OCI-LY3 (cell line): Measurements from ENCODE around the gene LSS.
"Not testable (repeated sequence)": the region's sequence is repeated elsewhere in the genome, so short reads cannot be mapped to it uniquely, and the experiment has no call there.

Experiments used
- H2AFZ ChIP-seq: fragments of 200-600, 300-600 bp; shearing (Covaris generic); 2 replicates; pipeline ENCODE4 v1.6.0; 2014; ENCODE audit warnings: antibody characterized with exemption, low read depth, low read length
- H3K27ac ChIP-seq: fragments of 200-600, 300-600 bp; sonication (generic); 2 replicates; pipeline ENCODE4 v1.5.1; 2014; ENCODE audit warnings: mild to moderate bottlenecking, low read length, moderate library complexity, mixed read lengths
- H3K27me3 ChIP-seq: fragments of 200-600, 300-600 bp; sonication (generic); 2 replicates; pipeline ENCODE4 v1.6.1; 2014; ENCODE audit warnings: low read depth, low read length, mixed read lengths
- H3K36me3 ChIP-seq: fragments of 200-600, 300-600 bp; sonication (generic); replicated peaks from 2 replicates; pipeline ENCODE3; 2014; ENCODE audit warnings: low read depth, low read length, mixed read lengths
- H3K4me1 ChIP-seq: fragments of 300-600, 200-600 bp; sonication (generic); 2 replicates; pipeline ENCODE4 v1.6.1; 2014; ENCODE audit warnings: low read length, mixed read lengths
- H3K4me2 ChIP-seq: fragments of 200-600, 300-600 bp; sonication (generic); 2 replicates; pipeline ENCODE4 v1.6.1; 2014; ENCODE audit warnings: low read length, mixed read lengths
- H3K4me3 ChIP-seq: fragments of 300-600, 200-600 bp; sonication (generic); 2 replicates; pipeline ENCODE4 v1.5.1; 2014; ENCODE audit warnings: antibody characterized with exemption, mild to moderate bottlenecking, low read length, moderate library complexity
- H3K79me2 ChIP-seq: fragments of 300-600, 200-600 bp; shearing (Covaris generic); 2 replicates; pipeline ENCODE4 v1.6.1; 2014; ENCODE audit warnings: mild to moderate bottlenecking, low read length, mixed read lengths
- H3K9ac ChIP-seq: fragments of 300-600, 200-600 bp; shearing (Covaris generic); 2 replicates; pipeline ENCODE4 v1.6.0; 2014; ENCODE audit warnings: mild to moderate bottlenecking, low read length, moderate library complexity
- H3K9me3 ChIP-seq: fragments of 200-600, 300-600 bp; shearing (Covaris generic); 2 replicates; pipeline ENCODE4 v1.6.1; 2014; ENCODE audit warnings: low read length, mixed read lengths; ENCODE audit not compliant: insufficient read depth
- H4K20me1 ChIP-seq: fragments of 200-600, 300-600 bp; sonication (generic); 2 replicates; pipeline ENCODE4 v1.6.1; 2016; ENCODE audit warnings: low read length, mixed read lengths; ENCODE audit not compliant: insufficient read depth
- EZH2phosphoT487 ChIP-seq: fragments of 200-600 bp; shearing (Covaris generic); IDR thresholded peaks from 2 replicates; pipeline ENCODE4 v1.6.1; 2018; ENCODE audit warnings: antibody characterized with exemption, mixed run types, low read depth
- TF ChIP-seq, protein P1 (sequence below): fragments of 200-600, 300-600 bp; sonication (generic); IDR thresholded peaks from 2 replicates; pipeline ENCODE4 v1.5.1; 2014; ENCODE audit warnings: antibody characterized with exemption, low read length, low read depth

The LSS gene

DNA sequence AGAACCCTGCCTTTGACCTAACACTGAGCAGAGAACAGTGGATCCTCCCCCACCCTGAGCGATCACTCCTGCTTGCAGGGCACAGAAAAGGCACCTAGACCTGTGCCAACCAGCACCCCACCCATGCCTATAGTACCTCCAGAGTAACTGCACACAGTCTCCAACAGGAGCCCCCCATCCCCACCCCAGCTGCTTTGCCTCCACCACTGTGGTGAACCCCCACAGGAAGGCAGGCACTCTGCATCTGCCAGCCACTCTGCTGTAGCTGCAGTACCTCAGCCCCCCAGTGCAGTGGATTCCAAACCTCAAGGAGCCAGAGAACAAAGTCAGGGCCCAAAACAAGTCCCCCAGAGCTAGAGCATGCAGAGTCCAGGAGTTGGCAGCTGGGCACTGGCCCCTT lies 55.0 kb downstream of the LSS start:
- no peaks in the 10 kb centered on the region for H3K4me1 ChIP-seq
- H4K20me1 ChIP-seq, result no peaks in the 10 kb centered on the region
- H3K4me2 ChIP-seq, result no peak overlapping the region
- H3K9me3 ChIP-seq, result no peaks in the 10 kb centered on the region
- no peak overlapping the region for H3K27ac ChIP-seq
- no peaks in the 10 kb centered on the region for H3K36me3 ChIP-seq
- no peak for TF ChIP-seq EZH2phosphoT487
- TF ChIP-seq, protein P1, sequence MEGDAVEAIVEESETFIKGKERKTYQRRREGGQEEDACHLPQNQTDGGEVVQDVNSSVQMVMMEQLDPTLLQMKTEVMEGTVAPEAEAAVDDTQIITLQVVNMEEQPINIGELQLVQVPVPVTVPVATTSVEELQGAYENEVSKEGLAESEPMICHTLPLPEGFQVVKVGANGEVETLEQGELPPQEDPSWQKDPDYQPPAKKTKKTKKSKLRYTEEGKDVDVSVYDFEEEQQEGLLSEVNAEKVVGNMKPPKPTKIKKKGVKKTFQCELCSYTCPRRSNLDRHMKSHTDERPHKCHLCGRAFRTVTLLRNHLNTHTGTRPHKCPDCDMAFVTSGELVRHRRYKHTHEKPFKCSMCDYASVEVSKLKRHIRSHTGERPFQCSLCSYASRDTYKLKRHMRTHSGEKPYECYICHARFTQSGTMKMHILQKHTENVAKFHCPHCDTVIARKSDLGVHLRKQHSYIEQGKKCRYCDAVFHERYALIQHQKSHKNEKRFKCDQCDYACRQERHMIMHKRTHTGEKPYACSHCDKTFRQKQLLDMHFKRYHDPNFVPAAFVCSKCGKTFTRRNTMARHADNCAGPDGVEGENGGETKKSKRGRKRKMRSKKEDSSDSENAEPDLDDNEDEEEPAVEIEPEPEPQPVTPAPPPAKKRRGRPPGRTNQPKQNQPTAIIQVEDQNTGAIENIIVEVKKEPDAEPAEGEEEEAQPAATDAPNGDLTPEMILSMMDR, result no peak
- H3K27me3 ChIP-seq, result no peaks in the 10 kb centered on the region
- no peak overlapping the region for H2AFZ ChIP-seq
- H3K79me2 ChIP-seq, result no peaks in the 10 kb centered on the region
- no peak overlapping the region for H3K4me3 ChIP-seq
- no peak overlapping the region for H3K9ac ChIP-seq

DNA sequence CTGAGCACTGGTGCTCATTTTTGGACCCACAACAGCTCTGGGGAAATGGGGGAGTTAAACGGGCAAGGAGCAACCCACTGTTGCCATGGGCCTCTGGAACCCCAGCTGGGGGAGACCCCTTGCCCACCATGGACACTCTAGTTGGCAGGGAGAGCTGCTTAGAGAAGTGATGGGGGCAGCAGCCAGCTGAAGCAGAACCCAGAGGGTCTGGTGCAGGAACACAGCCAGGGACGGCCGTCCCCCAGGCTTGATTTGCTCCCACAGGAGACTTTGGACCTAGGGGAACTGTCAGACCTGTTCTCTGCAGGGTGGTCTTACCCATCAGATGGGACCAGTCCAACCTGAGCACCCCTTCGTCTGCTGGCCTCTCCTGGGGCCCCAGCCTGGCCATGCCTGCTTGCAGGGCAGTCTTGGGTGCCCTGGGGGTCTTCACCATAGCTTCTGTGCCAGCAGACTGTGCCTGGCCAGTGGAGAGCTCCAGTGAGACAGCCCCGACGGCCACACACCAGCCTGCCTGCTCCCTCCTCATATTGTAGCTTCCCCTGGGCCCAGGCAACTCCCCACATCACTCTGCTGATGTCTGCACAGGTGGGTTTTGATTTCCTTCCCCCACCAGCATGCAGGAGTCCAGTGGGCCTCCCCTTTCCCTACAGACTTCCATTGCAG lies 55.6 kb downstream of the LSS start:
- no peaks in the 10 kb centered on the region for H3K79me2 ChIP-seq
- no peaks in the 10 kb centered on the region for H3K9me3 ChIP-seq
- H3K27ac ChIP-seq, result no peak overlapping the region
- no peaks in the 10 kb centered on the region for H3K4me1 ChIP-seq
- no peak overlapping the region for H3K4me2 ChIP-seq
- H4K20me1 ChIP-seq, result no peaks in the 10 kb centered on the region
- no peaks in the 10 kb centered on the region for H3K27me3 ChIP-seq
- no peaks in the 10 kb centered on the region for H3K36me3 ChIP-seq
- TF ChIP-seq EZH2phosphoT487, result no peak
- TF ChIP-seq, protein P1, result no peak
- H3K9ac ChIP-seq, result no peak overlapping the region
- no peak overlapping the region for H3K4me3 ChIP-seq
- H2AFZ ChIP-seq, result no peak overlapping the region

DNA sequence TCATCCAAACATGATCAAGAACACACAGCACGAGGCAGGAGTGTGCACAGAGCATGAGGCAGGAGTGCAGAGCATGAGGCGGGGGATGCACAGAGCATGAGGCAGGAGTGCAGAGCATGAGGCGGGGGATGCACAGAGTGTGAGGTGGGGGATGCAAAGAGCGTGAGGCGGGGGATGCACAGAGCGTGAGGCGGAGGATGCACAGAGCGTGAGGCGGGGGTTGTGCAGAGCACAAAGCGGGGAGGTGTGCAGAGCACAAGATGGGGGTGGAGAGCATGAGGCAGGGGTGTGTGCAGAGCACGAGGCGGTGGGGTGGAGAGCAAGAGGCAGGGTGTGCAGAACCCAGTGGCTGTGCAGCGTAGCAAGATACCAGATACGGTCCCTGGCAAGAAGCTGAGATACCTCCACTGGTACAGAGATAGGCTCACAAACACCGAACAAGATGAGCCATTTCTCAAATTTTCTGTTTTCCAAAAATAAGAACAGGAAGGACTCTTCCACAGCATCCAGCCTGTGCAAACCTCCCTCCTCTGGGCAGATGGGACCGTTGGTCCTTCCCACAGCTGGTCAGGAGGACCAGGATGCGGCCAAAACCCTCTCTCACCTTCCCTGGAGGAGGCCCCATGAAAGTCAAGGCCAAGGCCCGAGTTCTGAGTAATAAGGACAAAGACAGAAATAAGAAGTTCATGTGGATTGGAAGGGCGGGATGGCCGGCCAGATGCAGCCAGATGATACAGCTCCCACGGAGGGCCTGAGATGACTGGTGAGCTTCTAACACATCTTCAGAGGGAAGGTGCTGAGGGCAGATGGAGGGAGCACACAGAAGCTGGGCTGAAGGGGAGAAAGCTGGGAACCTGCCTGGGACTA lies 56.3 kb downstream of the LSS start:
- Histone ChIP-seq H3K4me1 (no peaks in the 10 kb centered on the region), H3K9me3 (no peaks in the 10 kb centered on the region), H3K9ac (no peak overlapping the region), H4K20me1 (no peaks in the 10 kb centered on the region), H3K4me3 (no peak overlapping the region), H3K27me3 (no peaks in the 10 kb centered on the region), H3K4me2 (no peak overlapping the region), H3K79me2 (no peaks in the 10 kb centered on the region), H3K27ac (no peak overlapping the region), H3K36me3 (no peaks in the 10 kb centered on the region), H2AFZ (no peak overlapping the region)
- TF ChIP-seq, protein P1, result no peak
- TF ChIP-seq EZH2phosphoT487, result no peak

DNA sequence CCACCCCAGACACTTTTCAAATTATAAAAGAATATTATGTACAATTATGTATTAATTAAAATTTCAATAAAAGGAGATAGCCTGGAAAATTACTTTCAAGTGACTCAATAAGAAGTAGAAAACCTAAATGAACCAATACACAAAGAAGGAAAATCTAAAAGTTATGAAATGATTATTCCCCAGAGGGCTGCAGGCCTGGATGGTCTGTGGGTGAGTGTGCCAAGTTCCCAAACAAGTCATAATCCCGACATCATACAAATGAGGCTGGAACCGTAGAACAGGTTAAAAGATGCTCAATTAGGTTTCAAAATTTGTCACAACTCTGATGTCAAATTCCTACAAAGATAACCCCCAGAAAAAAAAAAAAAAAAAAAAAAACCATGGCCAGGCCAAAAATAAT lies 57.0 kb downstream of the LSS start:
- Histone ChIP-seq H3K36me3 (no peaks in the 10 kb centered on the region), H3K9me3 (no peaks in the 10 kb centered on the region), H3K4me3 (no peak overlapping the region), H3K79me2 (no peaks in the 10 kb centered on the region), H3K9ac (no peak overlapping the region), H3K4me2 (no peak overlapping the region), H4K20me1 (no peaks in the 10 kb centered on the region), H3K4me1 (no peaks in the 10 kb centered on the region), H2AFZ (no peak overlapping the region), H3K27ac (no peak overlapping the region), H3K27me3 (no peaks in the 10 kb centered on the region)
- TF ChIP-seq EZH2phosphoT487, result no peak
- TF ChIP-seq, protein P1, result no peak

DNA sequence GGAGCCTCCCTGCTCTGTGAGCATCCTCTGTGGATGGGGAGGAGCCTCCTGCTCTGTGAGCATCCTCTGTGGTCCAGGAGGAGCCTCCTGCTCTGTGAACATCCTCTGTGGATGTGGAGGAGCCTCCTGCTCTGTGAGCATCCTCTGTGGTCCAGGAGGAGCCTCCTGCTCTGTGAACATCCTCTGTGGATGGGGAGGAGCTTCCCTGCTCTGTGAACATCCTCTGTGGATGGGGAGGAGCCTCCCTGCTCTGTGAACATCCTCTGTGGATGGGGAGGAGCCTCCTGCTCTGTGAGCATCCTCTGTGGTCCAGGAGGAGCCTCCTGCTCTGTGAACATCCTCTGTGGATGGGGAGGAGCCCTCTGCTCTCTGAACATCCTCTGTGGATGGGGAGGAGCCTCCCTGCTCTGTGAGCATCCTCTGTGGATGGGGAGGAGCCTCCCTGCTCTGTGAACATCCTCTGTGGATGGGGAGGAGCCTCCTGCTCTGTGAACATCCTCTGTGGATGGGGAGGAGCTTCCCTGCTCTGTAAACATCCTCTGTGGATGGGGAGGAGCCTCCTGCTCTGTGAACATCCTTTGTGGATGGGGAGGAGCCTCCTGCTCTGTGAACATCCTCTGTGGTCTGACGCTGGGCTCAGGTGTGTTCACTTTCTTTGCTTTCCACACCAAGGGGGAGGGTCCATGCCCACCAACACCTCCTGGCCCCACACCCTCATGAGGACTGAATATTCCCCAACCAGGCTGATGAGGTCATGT lies 58.0 kb downstream of the LSS start:
- not testable (repeated sequence) for H4K20me1 ChIP-seq, H3K36me3 ChIP-seq, H3K27me3 ChIP-seq, H3K9ac ChIP-seq, H3K4me1 ChIP-seq, H3K27ac ChIP-seq, H3K4me2 ChIP-seq, H2AFZ ChIP-seq, H3K9me3 ChIP-seq, H3K79me2 ChIP-seq, H3K4me3 ChIP-seq
